Measurements from ENCODE around the gene SLC9A5. TPM values are rescaled to one million over a fixed set of nuclear protein-coding genes. Genes with fewer than 3 reads are reported as not detected.

The SLC9A5 gene
- total RNA-seq, 2 donors from 2014 or later = 0.61 to 1.3 TPM

Small RNA genes lying within 50 kb of the gene (microRNA-seq; reads per million reads assigned to microRNA genes)
- 53.9 to 193 reads per million in 2 donors for gene MIR328

Other genes starting within 250 kb of the SLC9A5 start
- 10 to 100 TPM; 25.8 to 27.0 TPM for gene CBFB, start 219.8 kb upstream of the SLC9A5 start, total RNA-seq
- 10 to 100 TPM; 11.3 to 13.9 TPM for gene PHAF1, start 139.0 kb upstream of the SLC9A5 start, total RNA-seq
- gene B3GNT9, start 98.0 kb upstream of the SLC9A5 start, total RNA-seq = 1 to 10 TPM; 2.9 to 4.3 TPM
- gene TRADD, start 89.1 kb upstream of the SLC9A5 start, total RNA-seq = 10 to 100 TPM; 25.5 to 27.4 TPM
- 10 to 100 TPM; 20.2 to 23.0 TPM for gene FBXL8, start 89.0 kb upstream of the SLC9A5 start, total RNA-seq
- gene HSF4, start 84.2 kb upstream of the SLC9A5 start, total RNA-seq = 10 to 100 TPM; 36.5 to 39.2 TPM
- 10 to 100 TPM; 23.1 to 30.2 TPM for gene NOL3, start 78.4 kb upstream of the SLC9A5 start, total RNA-seq
- 10 to 100 TPM; 21.9 to 30.8 TPM for gene MATCAP1, start 65.0 kb upstream of the SLC9A5 start, total RNA-seq
- gene EXOC3L1, start 58.8 kb upstream of the SLC9A5 start, total RNA-seq = 1 to 10 TPM; 2.3 to 5.9 TPM
- gene E2F4, start 56.8 kb upstream of the SLC9A5 start, total RNA-seq = 10 to 100 TPM; 59.1 to 81.4 TPM
- 10 to 100 TPM; 58.1 to 60.5 TPM for gene ELMO3, start 49.8 kb upstream of the SLC9A5 start, total RNA-seq
- 10 to 100 TPM; 40.7 to 42.0 TPM for gene TMEM208, start 21.8 kb upstream of the SLC9A5 start, total RNA-seq
- gene FHOD1, start 1.5 kb upstream of the SLC9A5 start, total RNA-seq = 10 to 100 TPM; 29.7 to 42.7 TPM
- 10 to 100 TPM in 1 of 2 donors, 1 to 10 TPM in 1; 7.7 to 11.9 TPM for gene PLEKHG4, start 30.6 kb downstream of the SLC9A5 start, total RNA-seq
- gene KCTD19, start 77.8 kb downstream of the SLC9A5 start, total RNA-seq = under 1 TPM in 1 of 2 donors, not detected in 1; 0.06 TPM
- under 1 TPM; 0.34 to 0.40 TPM for gene LRRC36, start 77.8 kb downstream of the SLC9A5 start, total RNA-seq
- 1 to 10 TPM; 4.1 to 8.3 TPM for gene TPPP3, start 144.5 kb downstream of the SLC9A5 start, total RNA-seq
- gene ZDHHC1, start 167.5 kb downstream of the SLC9A5 start, total RNA-seq = 10 to 100 TPM; 10.7 to 12.5 TPM
- gene HSD11B2, start 182.1 kb downstream of the SLC9A5 start, total RNA-seq = 1,000 to 10,000 TPM in 1 of 2 donors, 100 to 1,000 TPM in 1; 723 to 1,005 TPM
- 100 to 1,000 TPM; 226 to 297 TPM for gene ATP6V0D1, start 232.2 kb downstream of the SLC9A5 start, total RNA-seq
- not detected for gene AGRP, start 234.6 kb downstream of the SLC9A5 start, total RNA-seq

Data from left colon (tissue), 2 donors.